NCI-H510A treated with DMSO at 0.1 percent for 48 hours (cell line): ENCODE results near the gene ATG5.
"Not testable (repeated sequence)": the region's sequence is repeated elsewhere in the genome, so short reads cannot be mapped to it uniquely, and the experiment has no call there.

Source experiments
- DNase-seq: peaks from one replicate; lab custom pipeline; 2025; lab: John Stamatoyannopoulos, UW

Gene ATG5

DNA sequence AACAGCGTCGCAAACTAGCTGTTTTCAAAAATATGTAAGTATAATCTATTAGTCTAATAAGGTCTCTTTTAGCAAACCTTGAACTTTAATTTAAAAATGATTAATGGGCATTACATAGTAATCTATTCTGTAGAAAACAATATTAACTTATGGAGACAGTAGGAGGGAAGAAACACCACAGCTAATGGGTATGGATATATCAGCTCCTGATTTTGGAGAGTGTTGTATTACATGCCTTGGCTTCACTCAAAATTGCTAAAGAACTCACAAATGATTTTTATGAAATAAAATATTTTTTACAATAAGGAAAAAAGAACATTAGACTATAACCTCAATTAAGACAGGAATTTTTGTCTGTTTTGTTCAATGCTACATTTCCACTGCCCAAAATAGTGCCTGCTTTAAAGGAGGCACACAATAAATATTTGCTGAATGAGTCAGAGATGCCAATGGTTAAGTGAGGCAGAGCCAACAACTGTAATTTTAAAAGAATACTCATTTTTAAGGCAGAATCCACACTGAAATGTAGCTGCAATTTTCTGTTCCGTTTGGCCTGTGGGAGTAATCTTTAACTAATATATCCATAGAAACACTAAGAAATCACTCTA is 15.7 kb downstream of the ATG5 start:
- DNase-seq, result no peak

DNA sequence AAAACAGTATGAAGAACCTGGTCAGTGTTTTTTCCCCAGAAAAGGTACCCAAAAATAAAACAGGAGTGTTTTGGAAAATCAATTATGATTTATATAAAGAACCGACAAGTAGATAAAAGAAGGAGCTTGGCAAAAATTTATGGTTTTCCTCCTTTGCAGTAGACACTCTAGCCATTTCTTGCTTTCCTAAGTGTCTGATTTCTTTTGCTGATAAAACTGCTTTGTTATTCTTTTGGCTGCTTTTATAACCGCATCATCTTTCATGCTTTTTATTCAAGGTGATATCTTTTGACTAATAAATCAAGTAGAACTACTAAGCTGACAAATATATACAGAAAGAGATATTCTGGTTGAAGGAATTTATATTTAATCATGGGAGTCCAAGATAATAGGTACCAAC is 16.6 kb downstream of the ATG5 start:
- DNase-seq, result no peak

DNA sequence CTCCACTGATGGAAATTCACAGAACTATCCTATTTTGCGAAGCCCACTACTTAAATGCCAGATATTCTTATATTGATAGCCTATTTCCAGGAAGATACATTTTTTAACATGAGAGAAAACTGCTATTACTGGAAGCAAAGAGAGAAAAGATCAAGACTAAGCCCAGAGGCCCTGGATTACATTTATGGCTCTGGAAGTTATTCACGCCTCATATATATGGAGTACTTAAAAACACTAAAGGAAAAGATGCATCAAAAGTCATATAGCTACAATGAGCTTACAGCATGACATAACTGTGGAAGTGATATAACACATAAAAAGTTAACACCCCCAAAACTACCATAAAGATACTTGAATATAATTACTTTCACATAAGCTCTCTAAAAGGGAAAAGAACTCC is 19.8 kb downstream of the ATG5 start:
- DNase-seq, result no peak

DNA sequence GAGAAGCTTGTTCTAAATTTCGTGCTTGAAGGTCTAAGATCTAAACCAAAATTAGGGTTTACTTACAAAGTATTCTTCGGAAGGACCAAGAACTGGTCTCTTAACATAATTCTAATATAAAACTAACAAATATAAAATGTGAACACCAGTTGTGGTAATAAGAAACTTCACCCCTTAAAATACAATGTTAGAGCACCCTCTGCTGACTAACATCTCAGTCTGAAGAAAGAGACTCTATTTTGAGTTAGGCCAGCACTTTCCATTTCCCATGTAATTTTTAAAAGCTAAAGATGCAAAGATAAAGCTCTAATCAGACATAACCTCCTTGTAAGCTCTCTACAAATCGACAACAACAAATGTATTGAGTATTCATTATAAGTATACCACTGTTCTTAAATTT is 24.6 kb downstream of the ATG5 start:
- no peak for DNase-seq

DNA sequence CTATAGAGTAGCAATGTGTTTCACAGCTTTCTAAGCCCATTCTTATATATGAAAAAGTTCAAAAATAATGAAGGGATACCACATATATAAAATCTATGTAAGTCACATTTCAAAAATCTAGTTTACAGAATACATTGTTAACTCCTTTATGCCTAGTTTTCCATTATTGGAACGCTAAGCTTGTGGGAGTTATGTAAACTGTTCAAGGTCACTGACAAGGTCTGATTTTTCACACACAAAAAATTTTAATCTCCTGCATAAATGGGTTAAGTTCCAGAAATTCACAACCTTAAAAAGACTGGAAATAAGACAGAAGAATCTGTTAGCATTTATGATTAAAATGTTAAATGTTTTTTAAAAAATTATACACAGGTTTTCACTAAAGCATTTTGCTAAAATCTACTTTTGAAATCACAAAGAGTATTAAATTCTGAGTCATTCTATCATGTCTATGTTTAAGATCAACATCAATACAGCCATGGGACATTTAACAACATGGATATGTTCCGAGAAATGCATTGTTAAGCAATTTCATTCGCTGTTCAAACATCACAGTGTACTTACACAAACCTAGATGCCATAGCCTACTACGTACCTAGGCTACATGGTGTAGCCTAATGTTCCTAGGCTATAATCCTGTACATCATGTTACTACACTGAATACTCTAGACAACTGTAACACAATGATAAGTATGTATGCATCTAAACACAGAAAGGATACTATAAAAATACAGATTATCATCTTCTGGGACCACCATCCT is 25.4 kb downstream of the ATG5 start:
- no peak for DNase-seq

DNA sequence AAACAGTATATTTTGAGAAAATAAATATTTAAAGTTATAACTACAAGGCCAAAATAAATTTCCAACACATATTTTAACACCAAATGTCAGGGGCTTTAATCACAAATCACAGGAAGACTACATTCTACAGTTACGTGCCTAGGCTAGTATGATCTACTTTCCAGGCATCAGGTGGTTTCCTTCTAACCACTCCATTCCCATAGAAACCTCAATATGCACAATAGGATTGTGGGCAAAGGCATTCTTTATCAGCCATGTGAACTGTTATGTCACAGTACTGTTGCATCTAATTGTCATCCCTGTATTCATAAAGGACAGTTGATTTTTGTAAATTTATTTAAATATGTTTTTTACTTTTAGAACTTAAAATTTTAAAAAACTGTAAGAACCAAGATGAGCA is 32.4 kb downstream of the ATG5 start:
- DNase-seq, result no peak

DNA sequence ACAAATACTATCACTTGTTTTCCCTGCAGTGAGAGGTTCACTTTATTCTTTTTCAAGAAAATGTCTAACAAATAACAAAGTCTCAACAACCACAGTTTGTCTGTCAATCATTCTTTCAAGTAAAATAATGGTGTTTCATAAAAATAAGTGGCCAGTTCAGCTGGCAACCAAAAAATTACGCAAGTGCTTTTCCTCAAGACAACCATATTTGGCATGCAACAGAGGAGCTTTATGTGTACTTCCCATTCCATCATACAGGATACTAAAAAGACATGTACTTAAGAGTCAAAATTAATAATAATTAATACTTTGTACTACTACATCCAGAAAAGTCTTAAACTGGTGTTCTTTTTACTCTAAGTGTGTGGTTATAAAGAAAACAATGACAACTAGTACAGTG is 34.6 kb downstream of the ATG5 start:
- no peak for DNase-seq

DNA sequence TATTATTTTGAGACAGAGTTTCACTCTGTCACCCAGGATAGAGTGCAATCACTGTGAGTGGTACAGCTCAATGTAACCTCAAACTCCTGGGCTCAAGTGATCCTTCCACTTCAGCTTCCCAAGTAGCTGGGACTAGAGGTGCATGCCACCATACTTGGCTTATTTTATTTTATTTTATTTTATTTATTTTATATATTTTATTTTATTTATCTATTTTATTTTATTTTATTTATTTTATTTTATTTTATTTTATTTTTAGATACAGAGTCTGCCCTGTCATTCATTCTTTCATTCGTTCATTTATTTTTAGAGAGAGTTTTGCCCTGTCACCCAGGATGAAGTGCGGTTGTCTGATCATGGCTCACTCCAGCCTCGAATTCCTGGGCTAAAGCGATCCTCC is 35.5 kb downstream of the ATG5 start:
- no peak for DNase-seq

DNA sequence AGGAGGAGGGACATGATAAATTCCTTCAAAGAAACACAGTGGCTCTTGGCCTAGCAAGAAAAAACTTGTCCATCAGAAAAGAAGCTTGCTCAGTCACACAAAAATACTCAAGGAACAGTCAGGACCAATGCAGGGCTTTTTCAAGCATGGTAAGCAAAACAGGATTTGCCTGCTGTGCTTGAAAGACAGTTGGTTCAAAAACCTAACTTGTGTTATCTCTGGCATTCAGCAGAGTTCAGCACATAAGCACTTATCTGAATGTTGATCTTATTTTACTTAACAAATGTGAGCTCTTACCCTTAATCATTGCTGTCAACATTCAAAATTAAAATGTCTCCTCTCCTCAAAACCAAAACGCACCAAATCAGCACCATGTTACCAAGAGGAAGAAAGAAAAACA is 38.3 kb downstream of the ATG5 start:
- no peak for DNase-seq

DNA sequence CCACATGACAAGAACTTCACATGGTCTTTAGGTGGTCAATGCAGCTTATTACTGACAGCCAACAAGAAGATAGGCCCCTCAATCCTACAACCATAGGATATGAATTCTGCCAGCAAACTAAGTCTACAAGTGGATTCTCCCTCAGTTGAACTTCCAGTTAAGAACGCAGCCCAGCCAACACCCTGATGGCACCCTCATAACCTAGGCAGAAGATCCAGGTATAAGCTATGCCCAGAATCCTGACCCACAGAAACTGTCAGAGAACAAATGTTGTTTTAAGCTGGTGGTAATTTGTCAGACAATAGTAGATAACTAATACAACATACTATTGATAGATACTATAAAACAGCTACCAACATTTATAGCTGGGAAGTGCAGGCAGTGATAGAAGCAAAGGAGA is 38.8 kb downstream of the ATG5 start:
- DNase-seq, result no peak

DNA sequence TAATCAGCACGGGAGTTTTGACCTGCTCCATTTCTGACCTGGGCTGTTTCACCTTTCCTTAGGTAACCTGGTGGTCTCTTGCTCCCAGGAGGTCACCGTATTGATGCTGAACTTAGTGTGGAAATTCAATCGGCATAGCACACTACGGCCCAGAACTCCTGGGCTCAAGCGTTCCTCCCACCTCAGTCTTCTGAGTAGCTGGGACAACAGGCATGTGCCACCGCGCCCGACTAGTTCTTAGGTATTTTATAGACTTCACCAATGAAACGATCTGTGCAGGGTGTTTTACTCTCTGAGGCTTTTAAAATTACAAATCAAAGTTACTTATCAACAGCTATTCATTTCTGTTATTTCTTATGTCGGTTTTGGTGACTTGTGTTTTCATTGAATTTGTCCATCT is 42.1 kb downstream of the ATG5 start:
- no peak for DNase-seq

DNA sequence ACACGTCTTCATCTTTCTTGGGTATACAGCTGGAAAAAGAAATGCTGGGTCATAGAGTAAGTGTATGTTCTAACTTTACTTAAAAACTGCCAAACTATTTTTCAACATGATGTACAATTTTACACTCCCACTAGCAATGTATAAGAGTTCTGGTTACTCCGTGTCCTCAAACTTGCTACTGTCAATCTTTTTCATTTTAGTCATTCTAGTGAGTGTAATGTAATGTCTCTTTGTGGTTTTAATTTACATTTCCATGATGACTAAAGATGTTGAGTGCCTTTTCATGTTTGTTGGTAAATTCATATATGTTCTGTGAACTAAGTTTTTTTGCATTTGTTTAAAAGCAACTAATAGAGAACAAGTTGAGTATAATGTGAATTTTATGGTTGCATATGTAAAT is 43.9 kb downstream of the ATG5 start:
- DNase-seq, result no peak

DNA sequence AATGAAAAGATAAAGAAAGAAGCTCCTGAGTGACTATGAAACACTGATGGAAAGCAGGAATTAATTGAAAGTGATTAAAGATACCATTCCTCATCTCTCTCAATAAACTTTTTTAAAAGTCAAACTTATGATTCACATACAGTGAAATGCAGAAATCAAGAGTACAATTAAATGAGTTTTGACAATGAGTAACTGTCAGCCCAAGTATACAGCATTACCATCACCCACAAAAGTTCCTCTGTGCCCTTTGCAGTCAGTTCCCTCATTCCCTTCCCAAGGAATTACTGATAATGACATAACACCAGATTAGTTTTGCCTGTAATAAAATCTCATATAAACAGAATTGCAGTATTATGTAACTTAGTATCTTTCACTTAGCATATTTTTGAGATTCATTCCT is 44.5 kb downstream of the ATG5 start:
- DNase-seq, result no peak

DNA sequence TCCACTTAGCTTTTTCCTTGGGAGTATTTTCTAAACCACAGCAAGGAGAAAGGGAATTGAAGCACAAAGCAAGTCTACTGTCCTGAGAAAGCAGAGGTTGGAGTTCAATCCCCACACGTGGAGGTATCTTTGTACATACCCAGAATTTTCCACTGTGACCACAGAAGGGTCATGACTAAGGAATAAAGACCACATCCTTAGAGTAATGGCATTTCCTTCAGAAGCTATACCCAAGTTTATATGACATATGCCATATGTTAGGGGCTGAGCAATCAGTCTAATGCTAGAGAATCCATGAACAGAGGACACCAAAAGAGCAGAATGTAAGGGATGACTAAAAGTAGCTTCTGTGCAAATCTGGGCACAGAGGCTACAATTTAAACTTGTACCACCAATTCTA is 46.4 kb downstream of the ATG5 start:
- DNase-seq, result no peak

DNA sequence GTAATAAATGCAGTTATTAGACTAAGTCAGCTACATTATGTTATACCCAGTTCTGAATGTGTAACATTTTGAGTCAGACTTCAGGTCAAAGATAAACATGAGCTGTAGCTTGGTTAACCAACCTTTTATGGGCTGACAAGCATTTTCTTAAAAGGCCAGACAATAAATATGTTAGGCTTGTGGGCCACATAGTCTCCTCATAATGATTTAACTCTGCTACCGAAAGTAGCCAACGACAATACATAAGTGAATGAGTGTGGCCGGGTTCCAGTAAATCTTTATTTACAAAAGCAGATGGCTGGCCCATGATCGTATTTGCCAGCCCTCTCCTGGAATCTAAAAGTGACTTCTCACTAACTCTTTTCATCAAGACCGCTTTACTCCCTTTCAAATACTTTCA is 49.9 kb downstream of the ATG5 start:
- DNase-seq, result no peak

DNA sequence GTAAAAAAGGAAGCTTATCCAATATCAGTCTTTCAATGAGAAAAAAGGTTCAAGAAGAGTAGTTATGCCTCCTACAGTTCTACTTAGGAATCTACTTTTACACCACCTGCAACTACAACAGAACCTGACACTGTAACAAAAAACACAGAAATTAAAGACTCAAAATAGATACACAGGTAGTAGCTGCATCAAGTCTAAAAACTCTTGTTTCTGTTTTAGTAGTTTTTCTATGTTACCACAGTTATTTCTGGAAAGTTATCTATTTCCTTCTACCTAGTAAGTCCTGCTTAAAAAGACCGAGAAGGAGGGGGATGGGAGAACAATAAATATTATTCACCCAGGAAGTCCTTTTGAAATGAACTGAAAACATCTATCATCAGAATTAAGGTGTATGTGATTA is 52.5 kb downstream of the ATG5 start:
- DNase-seq, result no peak

DNA sequence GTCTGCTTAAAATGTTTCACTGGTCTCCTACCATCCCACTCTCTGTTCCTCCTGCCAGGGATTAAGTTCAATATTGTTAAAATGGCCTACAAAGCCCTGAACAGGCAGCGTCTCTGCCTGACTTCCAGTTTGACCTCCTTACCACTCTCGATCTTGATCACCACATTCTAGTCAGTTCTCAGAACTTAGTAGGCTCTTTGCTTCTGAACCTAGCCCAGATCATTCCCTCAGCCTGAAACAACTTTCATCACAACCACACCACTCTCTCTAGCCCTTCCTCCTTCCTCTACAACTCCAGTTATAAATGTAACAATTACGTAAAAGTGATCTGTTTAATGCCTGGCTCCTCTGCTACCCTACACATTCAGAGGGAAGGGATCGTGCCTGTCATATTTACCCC is 53.3 kb downstream of the ATG5 start:
- DNase-seq, result no peak

DNA sequence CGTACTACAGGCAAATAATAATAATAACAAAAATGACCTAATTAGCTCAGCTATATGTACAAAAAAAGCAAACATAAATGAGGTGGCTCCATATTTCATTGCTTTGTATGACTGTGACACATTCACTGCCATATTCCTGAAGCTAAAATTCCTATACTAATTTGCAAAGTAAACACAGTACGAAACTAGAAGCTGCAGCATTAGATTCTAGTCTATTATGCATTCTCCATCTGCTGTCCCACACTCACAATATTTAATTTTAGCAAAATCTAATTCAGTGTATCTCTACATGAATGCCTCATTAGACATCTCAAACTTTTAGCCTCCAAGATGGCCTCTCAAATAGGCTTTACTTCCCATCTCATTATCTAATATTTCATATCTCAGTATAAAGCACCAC is 55.1 kb downstream of the ATG5 start:
- DNase-seq, result no peak

DNA sequence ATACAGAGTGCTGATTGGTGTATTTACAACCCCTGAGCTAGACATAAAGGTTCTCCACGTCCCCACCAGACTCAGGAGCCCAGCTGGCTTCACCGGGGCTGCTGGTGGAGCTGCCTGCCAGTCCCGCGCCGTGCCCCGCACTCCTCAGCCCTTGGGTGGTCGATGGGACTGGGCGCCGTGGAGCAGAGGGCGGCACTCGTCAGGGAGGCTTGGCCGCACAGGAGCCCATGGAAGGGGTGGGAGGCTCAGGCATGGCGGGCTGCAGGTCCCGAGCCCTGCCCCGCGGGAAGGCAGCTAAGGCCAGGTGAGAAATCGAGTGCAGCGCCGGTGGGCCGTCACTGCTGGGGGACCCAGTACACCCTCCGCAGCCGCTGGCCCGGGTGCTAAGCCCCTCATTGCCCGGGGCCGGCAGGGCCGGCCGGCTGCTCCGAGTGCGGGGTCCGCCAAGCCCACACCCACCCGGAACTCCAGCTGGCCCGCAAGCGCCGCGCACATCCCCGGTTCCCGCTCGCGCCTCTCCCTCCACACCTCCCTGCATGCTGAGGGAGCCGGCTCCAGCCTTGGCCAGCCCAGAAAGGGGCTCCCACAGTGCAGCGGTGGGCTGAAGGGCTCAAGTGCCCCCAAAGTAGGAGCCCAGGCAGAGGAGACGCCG is 56.2 kb downstream of the ATG5 start:
- not testable (repeated sequence) for DNase-seq

DNA sequence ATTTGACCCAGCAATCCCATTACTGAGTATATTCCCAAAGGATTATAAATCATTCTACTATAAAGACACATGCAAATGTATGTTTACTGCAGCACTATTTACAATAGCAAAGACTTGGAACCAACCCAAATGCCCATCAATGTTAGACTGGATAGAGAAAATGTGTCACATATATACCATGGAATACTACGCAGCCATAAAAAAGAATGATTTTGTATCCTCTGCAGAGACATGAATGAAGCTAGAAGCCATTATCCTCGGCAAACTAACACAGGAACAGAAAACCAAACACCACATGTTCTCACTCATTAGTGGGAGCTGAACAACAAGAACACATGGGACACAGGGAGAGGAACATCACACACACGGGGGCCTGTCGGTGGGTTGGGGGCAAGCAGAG is 57.1 kb downstream of the ATG5 start:
- DNase-seq, result not testable (repeated sequence)

DNA sequence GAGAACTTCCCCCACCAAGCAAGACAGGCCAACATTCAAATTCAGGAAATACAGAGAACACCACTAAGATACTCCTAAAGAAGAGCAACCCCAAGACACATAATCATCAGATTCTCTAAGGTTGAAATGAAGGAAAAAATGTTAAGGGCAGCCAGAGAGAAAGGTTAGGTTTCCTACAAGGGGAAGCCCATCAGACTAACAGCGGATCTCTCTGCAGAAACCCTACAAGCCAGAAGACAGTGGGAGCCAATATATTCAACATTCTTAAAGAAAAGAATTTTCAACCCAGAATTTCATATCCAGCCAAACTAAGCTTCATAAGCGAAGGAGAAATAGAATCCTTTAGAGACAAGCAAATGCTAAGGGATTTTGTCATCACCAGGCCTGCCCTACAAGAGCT is 61.1 kb downstream of the ATG5 start:
- DNase-seq, result not testable (repeated sequence)

DNA sequence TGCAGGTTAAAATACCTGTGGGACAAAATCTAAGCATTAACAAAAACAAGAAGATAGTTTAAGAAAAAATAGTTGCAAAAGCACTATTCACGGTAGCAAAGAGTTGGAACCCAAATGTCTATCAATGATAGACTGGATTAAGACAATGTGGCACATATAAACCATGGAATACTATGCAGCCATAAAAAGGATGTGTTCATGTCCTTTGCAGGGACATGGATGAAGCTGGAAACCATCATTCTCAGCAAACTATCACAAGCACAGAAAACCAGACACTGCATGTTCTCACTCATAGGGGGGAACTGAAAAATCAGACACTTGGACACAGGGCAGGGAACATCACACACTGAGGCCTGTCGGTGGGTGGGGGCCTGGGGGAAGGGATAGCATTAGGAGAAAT is 65.8 kb downstream of the ATG5 start:
- DNase-seq, result not testable (repeated sequence)

DNA sequence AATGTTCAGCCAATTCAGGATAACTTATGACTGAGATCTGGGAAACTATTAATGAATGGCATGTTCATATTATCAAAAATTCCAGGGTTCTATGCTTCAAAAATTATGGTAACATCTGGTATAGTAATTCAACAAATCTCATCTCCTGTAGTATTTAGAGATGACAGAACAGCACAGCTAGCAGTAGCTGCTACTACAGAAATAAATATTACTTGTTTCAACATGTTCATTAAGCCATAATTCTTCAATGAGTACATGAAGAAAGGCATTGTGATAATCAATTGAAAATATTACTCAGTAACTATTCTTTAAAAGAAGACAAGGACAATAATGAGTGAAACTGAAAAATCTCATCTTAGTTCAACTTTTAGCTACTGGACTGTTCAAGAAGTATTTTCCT is 66.8 kb downstream of the ATG5 start:
- no peak for DNase-seq

DNA sequence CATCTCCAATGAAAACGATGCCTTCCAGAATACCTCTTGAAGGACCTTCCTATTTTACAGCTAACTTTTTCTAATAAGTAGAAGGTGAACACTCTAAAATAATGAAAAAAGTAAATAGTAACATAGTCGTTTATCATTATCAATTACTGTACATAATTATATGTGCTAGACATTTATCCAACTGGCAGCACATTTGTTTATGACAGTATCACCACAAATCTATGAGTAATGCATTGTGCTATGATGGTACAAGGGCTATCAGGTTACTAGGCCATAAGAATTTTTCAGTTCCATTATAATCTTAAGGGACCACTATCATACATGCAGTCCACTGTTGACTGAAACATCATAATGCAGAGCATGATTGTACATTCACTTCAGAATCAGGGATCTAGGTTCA is 68.4 kb downstream of the ATG5 start:
- DNase-seq, result no peak
